Duodenal mucosa (tissue), 2 donors: ENCODE results near the gene CFAP410.

ENCODE experiments used
- H3K27ac ChIP-seq: one replicate; pipeline ENCODE4 v1.7.0; 2013; ENCODE audit warnings: low read depth, low read length
- H3K27me3 ChIP-seq, 2 donors: one replicate each; pipeline ENCODE4 v1.7.0; 2013; ENCODE audit warnings: low read length in 2 of 2, control low read depth in 1 of 2; ENCODE audit not compliant: insufficient read depth in 2 of 2, control insufficient read depth in 1 of 2
- H3K36me3 ChIP-seq, 2 donors: one replicate each; pipeline ENCODE4 v1.7.0; 2013; ENCODE audit warnings: low read length in 2 of 2, control low read depth in 1 of 2; ENCODE audit not compliant: insufficient read depth in 2 of 2, control insufficient read depth in 1 of 2
- H3K4me1 ChIP-seq, 2 donors: one replicate each; pipeline ENCODE4 v1.7.0; 2013; ENCODE audit warnings: low read length in 2 of 2, control low read depth in 1 of 2; ENCODE audit not compliant: insufficient read depth in 2 of 2, control insufficient read depth in 1 of 2
- H3K4me3 ChIP-seq, 2 donors: one replicate each; pipeline ENCODE4 v1.7.0; 2013; ENCODE audit warnings: low read length in 2 of 2, low read depth in 1 of 2
- H3K9ac ChIP-seq, 2 donors: one replicate each; pipeline ENCODE4 v1.7.0; 2013; ENCODE audit warnings: low read length in 2 of 2, low read depth in 1 of 2
- H3K9me3 ChIP-seq, 2 donors: one replicate each; pipeline ENCODE4 v1.7.0; 2013; ENCODE audit warnings: low read length in 2 of 2, control low read depth in 1 of 2; ENCODE audit not compliant: control insufficient read depth in 1 of 2

The CFAP410 gene

GRCh38 chr21:44324106-44324853 lies 14.9 kb downstream of the CFAP410 start:
- H3K36me3 ChIP-seq = peaks cover 22 to 75% of the 10 kb centered on the region in 2 donors
- H3K27ac ChIP-seq = no peak overlapping the region
- H3K9me3 ChIP-seq = no peaks in the 10 kb centered on the region
- no peak overlapping the region for H3K4me3 ChIP-seq
- H3K27me3 ChIP-seq = no peaks in the 10 kb centered on the region
- no peak overlapping the region for H3K9ac ChIP-seq
- no peaks in the 10 kb centered on the region for H3K4me1 ChIP-seq

DNA sequence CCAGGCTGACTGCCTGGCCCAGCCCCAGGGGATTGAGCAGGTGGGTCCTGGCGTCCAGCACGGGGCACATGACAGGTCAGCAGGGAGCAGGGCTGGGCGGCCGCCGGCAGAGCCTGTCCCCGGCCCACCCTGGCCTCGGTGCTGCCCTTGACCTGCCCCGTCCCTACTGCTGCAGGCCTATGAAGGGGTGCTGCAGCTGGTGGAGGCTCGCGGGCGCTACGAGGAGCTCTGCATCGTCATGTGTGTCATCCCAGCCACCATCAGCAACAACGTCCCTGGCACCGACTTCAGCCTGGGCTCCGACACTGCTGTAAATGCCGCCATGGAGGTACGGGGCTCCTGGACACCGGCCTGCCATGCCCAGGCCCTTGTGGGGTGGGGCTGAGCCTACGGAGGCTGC lies 15.6 kb downstream of the CFAP410 start:
- Histone ChIP-seq H3K9me3 (no peaks in the 10 kb centered on the region), H3K9ac (no peak overlapping the region), H3K4me3 (no peak overlapping the region), H3K36me3 (peaks cover 26 to 78% of the 10 kb centered on the region in 2 donors), H3K4me1 (no peaks in the 10 kb centered on the region), H3K27me3 (no peaks in the 10 kb centered on the region), H3K27ac (no peak overlapping the region)

GRCh38 chr21:44322621-44323325 lies 16.4 kb downstream of the CFAP410 start:
- Histone ChIP-seq H3K4me3 (no peak overlapping the region), H3K9me3 (no peaks in the 10 kb centered on the region), H3K36me3 (peaks cover 26 to 85% of the 10 kb centered on the region in 2 donors), H3K27me3 (no peaks in the 10 kb centered on the region), H3K4me1 (no peaks in the 10 kb centered on the region), H3K9ac (no peak overlapping the region), H3K27ac (no peak overlapping the region)

DNA sequence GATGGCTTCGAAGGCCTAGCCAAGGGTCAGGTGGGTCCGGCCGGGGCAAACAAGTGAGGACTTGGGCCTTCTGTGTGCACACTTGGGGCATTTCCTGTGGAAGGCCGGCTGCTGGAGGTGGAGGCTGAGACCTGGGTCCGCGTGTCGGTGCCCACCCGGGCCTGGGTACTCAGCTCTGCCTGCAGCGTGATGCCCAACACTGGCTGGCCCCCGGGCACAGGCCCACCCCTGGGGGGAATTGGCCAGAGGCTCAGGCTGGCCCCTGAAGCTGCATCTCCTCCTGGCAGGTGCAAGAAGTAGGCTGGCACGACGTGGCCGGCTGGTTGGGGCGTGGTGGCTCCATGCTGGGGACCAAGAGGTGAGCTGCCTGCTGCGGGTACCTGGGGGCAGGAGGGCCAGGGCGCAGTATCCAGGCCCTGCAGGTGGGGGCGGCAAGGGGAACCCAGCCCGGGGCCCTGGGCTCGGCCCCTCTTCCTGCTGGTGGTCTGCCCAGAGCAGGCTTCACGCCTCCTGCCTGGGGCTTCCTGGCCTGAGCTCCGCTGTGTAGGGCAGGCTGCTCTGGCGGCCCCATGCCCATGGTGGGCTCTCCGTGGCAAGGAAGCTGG lies 17.2 kb downstream of the CFAP410 start:
- Histone ChIP-seq H3K4me1 (no peaks in the 10 kb centered on the region), H3K9me3 (no peaks in the 10 kb centered on the region), H3K36me3 (peaks cover 21 to 87% of the 10 kb centered on the region in 2 donors), H3K27me3 (no peaks in the 10 kb centered on the region), H3K27ac (no peak overlapping the region), H3K4me3 (no peak overlapping the region), H3K9ac (no peak overlapping the region)

GRCh38 chr21:44320847-44321246 lies 18.3 kb downstream of the CFAP410 start:
- H3K4me3 ChIP-seq = no peak overlapping the region
- no peak overlapping the region for H3K9ac ChIP-seq
- H3K4me1 ChIP-seq = no peaks in the 10 kb centered on the region
- no peaks in the 10 kb centered on the region for H3K27me3 ChIP-seq
- peaks cover 29 to 86% of the 10 kb centered on the region in 2 donors for H3K36me3 ChIP-seq
- H3K9me3 ChIP-seq = no peaks in the 10 kb centered on the region
- H3K27ac ChIP-seq = no peak overlapping the region

- no peak overlapping the region for H3K9ac ChIP-seq
- H3K9me3 ChIP-seq = no peaks in the 10 kb centered on the region
- H3K27ac ChIP-seq = no peak overlapping the region
- H3K4me1 ChIP-seq = no peaks in the 10 kb centered on the region
- H3K4me3 ChIP-seq = no peak overlapping the region
- H3K27me3 ChIP-seq = no peaks in the 10 kb centered on the region
- peaks cover 30 to 88% of the 10 kb centered on the region in 2 donors for H3K36me3 ChIP-seq
Measured at GRCh38 chr21:44319407-44320065, 19.7 kb downstream of the CFAP410 start.

DNA sequence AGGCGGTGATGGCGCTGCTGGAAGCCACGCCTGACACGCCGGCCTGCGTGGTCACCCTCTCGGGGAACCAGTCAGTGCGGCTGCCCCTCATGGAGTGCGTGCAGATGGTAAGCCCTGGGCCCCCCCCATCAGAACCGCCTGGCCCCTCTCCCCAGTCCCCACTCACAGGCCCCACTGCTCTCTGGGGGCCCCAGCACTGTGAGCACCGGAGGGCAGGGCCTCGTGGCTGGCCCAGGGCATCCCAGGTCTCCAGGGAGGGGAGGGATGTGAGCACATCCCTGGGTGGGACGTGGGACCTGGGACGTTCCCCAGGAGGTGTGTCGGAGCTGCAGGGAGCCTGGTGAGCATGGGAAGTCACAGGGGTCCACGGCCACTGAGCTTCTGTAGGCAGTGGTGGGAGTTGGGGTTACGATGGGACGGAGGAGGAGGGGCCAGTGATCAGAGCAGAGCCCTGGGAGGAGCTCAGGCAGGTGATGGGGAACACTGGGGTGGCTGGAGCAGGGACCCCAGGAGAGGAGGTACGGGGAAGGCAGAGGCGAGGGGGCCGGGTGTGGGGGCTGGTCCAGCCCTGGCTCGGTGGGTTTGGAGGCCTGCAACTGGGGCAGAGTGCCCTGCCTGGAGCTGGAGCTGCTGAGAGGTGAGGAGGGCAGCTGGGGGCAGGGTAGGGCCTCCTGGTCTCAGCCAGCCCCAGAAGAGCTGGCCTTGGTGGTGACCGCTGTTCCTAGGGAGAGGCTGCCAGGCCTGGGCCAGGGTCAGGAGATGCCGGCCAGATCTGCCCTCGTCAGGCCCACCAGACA lies 20.5 kb downstream of the CFAP410 start:
- peaks cover 26 to 86% of the 10 kb centered on the region in 2 donors for H3K36me3 ChIP-seq

GRCh38 chr21:44317871-44318270 lies 21.3 kb downstream of the CFAP410 start:
- Histone ChIP-seq H3K27ac (no peak overlapping the region), H3K9me3 (no peaks in the 10 kb centered on the region), H3K4me1 (no peaks in the 10 kb centered on the region), H3K27me3 (no peaks in the 10 kb centered on the region), H3K36me3 (peaks cover 31 to 86% of the 10 kb centered on the region in 2 donors), H3K4me3 (no peak overlapping the region), H3K9ac (no peak overlapping the region)

More for the DNA sequence above, 20.5 kb downstream of the CFAP410 start:
- Histone ChIP-seq H3K27ac (no peak overlapping the region), H3K4me3 (no peak overlapping the region), H3K27me3 (no peaks in the 10 kb centered on the region), H3K9me3 (no peaks in the 10 kb centered on the region), H3K9ac (no peak overlapping the region), H3K4me1 (no peaks in the 10 kb centered on the region)

GRCh38 chr21:44317241-44317782 lies 21.9 kb downstream of the CFAP410 start:
- Histone ChIP-seq H3K4me1 (no peaks in the 10 kb centered on the region), H3K27ac (no peak overlapping the region), H3K4me3 (no peak overlapping the region), H3K36me3 (peaks cover 29 to 86% of the 10 kb centered on the region in 2 donors), H3K9ac (no peak overlapping the region), H3K27me3 (no peaks in the 10 kb centered on the region), H3K9me3 (no peaks in the 10 kb centered on the region)
